MG63 (cell line): ENCODE measurements around the gene CELSR1. TPM values are rescaled to one million over a fixed set of nuclear protein-coding genes. Genes with fewer than 3 reads are reported as not detected.

Experiments used
- DNase-seq: peaks from one replicate; pipeline ENCODE4 v3.0.0-alpha.2; 2020
- H3K27me3 ChIP-seq: fragments of 250-450 bp; sonication (Bioruptor Pico); 2 replicates; pipeline ENCODE4 v1.5.1; 2020; ENCODE audit warnings: mild to moderate bottlenecking, moderate library complexity
- H3K36me3 ChIP-seq: fragments of 250-450 bp; sonication (Bioruptor Pico); 2 replicates; pipeline ENCODE4 v1.5.1; 2020; ENCODE audit warnings: mild to moderate bottlenecking, moderate library complexity
- H3K4me3 ChIP-seq: fragments of 250-450 bp; sonication (Bioruptor Pico); 2 replicates; pipeline ENCODE4 v1.5.1; 2020; ENCODE audit warnings: mild to moderate bottlenecking, moderate library complexity
- H3K9me3 ChIP-seq: fragments of 250-450 bp; sonication (Bioruptor Pico); 2 replicates; pipeline ENCODE4 v1.5.1; 2020; ENCODE audit warnings: mild to moderate bottlenecking, moderate library complexity
- total RNA-seq: library from RNA; depleted of rRNA; stranded (reverse); fragments of >200 nt; shearing (Covaris generic); gene quantifications from 2 replicates; pipeline ENCODE4 v1.2.3, GENCODE V29; 2014; ENCODE audit warnings: low replicate concordance

The CELSR1 gene
- total RNA-seq, 1 experiment from 2014 or later, result 0.59 TPM

DNA sequence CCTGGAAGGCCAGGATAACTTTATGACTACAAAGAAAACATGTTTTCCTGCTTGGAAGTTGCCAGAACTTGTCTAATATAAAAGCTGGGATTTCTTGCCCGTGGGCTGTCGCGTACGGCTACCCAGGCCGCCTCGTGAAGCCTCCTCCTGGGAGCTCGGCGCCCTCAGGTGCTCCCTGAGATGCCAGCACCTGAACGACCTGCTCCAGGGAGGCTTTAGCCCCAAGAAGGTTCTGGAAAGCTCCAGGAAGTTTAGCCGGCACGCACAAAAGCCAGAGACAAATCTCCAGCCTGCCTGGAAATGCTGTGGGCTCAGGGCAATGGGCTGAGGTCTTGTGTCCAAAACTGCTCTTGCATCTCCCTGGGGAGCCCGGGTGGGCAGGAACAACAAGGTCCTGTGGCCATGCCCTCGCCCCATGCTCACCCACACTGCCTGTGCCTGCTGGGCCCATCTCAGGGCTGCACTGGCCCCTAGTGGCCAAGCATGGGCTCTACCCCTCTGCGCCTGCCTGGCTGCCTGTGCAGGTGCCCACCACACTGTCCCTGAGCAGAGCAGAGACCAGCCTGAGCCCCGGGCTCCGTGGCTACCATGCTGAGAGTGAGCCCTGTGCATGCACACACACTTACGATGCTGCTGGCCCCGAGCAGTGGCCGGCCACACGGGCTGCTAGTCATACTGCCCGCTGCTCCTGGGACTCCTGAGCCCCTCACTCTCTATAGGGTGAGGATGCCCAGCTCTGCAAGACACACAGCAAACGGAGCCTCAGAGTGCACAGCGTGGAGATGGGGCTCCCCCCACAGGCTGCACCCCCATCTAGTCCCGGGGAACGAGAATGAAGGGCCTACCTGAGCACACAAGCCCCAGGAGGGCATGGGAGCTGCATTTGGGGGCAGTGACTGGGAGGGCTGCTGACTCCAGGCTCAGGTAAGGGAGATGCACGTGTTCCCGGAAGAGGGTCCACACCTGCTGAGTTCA, 4.9 kb upstream of the CELSR1 start:
- H3K27me3 ChIP-seq, result peaks cover 2% of the 10 kb centered on the region; the same call in 1 of the 2 replicates
- peak; percentile 73 for DNase-seq
- no peaks in the 10 kb centered on the region for H3K36me3 ChIP-seq
- no peak overlapping the region for H3K4me3 ChIP-seq
- H3K9me3 ChIP-seq, result no peaks in the 10 kb centered on the region

DNA sequence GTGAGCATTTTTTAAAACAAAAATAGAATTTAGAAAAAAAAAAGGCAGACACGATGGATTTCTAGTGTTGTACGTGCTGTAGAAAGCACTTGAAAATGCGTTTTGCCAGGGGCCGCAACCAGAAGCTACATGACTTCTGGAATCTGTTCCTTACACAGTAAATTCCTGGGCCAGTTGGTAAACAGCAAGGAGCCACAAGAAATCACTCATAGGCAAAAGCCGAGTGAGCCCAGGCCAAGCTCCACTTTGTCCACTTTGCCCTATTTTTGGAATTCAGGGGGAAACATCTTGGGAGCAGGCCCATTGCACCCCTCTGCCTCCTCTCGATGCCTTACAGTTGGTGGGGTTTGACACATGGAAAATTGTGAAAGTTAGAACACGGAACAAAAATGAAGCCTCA, 4.1 kb upstream of the CELSR1 start:
- H3K36me3 ChIP-seq, result no peaks in the 10 kb centered on the region
- no peak for DNase-seq
- H3K9me3 ChIP-seq, result no peaks in the 10 kb centered on the region

DNA sequence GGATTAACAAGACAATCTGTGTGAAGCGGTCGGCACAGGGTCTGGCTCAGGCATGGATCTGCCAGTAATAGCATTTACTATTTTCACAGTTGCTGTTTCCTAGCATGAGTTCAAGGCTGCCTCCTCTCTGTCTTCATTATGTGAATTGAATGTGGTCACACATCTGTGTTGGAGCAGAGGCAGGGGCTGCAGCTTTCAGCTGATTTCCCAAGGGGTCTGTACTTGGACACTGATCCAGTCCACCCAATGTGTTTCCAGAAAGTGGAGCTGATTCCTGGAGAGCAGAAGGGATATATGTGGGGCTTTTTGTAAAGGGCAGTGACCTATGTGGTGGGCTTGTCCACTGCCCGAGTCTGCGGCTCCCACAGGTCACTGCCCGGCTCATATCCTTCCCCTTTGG, 3.5 kb upstream of the CELSR1 start:
- Histone ChIP-seq H3K36me3 (no peaks in the 10 kb centered on the region), H3K9me3 (no peaks in the 10 kb centered on the region), H3K27me3 (peaks cover 4% of the 10 kb centered on the region; the same call in 1 of the 2 replicates), H3K4me3 (no peak overlapping the region)
- no peak for DNase-seq

More for the DNA sequence above, 4.1 kb upstream of the CELSR1 start:
- Histone ChIP-seq H3K4me3 (no peak overlapping the region), H3K27me3 (peaks cover 2% of the 10 kb centered on the region; the same call in 1 of the 2 replicates)

DNA sequence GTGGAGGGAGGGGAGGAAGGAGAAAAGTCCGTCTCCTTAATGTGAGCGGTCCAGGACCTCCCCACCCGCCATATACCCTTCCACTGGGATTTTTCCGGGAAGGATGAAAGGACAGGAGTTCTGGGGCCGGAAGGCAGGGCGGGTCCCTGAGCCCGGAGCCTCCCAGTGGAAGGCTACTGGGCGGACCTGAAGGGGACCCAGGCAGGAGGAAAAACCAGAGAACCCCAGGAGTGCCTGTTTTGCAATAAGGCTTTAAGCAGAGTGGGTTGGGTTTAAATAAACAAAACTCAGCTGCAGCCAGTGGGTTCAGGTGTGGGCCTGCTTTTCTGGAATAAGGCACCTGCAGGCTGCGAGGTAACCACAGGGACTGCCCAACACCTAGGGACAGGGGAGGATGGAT, 1.7 kb upstream of the CELSR1 start:
- DNase-seq, result no peak
- no peak overlapping the region for H3K4me3 ChIP-seq
- H3K9me3 ChIP-seq, result no peaks in the 10 kb centered on the region
- no peaks in the 10 kb centered on the region for H3K36me3 ChIP-seq
- peaks cover 4% of the 10 kb centered on the region; the same call in 1 of the 2 replicates for H3K27me3 ChIP-seq

DNA sequence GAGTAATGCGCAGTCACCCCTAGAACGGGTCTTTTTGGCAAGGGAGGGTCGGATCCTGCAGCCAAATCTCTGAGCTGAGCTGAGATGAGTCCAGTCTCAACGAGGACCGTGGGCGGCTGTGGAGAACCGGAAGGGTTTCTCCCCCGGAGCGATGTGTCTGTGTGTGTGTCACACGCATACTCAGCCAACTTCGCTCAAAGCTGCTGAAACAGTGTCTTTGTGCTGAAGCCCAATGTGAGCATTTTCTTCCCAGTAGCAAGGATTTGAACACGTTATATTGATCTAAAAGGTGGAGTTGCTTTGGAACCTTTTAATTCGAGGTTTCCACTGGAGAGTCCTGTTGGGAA, 1.4 kb upstream of the CELSR1 start:
- peak; percentile 69 for DNase-seq
- H3K4me3 ChIP-seq, result peak overlapping the region; percentile 34

DNA sequence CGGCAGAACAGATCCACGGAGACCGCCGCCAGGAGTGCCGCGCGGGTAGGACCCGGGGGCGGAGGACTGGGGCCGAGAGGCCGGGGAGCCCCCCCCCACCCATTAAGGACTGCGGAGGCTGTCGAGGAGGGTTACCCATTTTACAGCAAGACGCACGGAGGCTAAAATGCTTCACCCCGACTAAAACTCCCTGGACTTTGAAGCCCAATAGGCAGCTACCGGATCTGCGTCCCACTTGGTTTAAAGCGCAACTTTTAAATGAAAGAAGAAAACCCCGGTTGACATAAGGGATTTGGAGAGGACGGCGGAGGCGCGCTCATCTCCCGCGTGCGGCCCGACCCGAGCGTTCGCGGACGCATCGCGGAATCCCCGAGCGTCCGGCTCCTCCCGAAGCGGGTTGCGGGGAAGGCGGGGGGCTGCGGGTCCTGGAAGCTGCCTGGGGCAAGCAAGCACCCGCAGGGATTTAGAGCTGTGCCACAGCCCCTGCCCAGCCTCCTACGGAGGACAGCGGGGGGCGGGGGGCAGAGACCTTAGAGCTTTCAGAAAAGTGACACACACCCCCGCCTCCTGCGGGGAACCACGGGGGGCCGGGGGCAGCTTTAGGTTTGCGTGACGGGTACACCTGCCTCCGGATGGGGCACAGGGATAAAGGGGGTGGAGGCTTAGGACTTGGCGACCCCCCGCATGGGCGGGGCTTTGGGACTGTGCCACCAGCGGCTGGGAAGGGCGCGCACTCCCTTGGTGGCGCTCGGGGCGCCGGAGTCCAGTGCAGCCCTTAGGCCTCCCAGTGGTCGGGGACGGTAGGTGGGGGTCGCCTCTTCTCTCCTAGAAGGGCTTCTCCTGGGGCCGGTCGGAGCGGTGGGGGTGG, 760 bp upstream of the CELSR1 start:
- Histone ChIP-seq H3K36me3 (no peaks in the 10 kb centered on the region), H3K27me3 (peaks cover 4% of the 10 kb centered on the region; the same call in 1 of the 2 replicates), H3K9me3 (no peaks in the 10 kb centered on the region), H3K4me3 (peak overlapping the region; percentile 34)
- DNase-seq, result no peak

More for the DNA sequence above, 1.4 kb upstream of the CELSR1 start:
- Histone ChIP-seq H3K36me3 (no peaks in the 10 kb centered on the region), H3K27me3 (peaks cover 4% of the 10 kb centered on the region; the same call in 1 of the 2 replicates), H3K9me3 (no peaks in the 10 kb centered on the region)

DNA sequence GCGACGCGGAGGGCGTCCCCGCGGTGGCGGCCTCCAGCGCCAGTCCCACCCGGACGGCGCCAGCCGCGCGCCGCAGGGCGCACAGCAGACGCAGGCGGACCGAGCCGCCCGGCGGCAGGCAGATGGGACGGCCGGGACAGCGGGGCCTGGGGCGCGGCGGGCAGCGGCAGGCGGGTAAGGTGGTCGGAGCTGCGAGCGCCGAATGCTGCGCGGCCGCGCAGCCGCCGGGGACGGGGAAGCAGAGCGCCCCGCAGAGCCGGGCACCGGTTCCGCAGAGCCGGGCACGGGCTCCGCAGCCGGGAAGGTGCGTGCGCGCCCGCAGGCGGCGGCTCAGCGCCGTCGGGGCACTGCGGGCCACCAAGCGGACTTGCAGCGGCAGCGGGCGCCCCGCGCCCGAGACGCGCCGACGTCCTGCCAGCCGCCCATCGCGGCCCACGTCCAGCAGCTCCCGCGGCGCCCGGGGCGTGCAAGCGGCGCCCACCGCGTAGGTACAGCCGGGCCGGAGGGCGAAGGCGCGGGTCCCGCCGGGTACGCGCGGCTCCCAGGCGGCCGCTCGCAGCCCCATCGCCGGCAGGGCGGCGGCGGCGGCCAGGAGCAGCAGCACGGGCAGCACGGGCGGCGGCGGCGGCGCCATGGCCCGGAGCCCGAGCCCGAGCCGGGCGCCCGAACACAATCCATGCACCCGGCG, 739 bp downstream of the CELSR1 start:
- no peak overlapping the region for H3K4me3 ChIP-seq
- H3K9me3 ChIP-seq, result no peaks in the 10 kb centered on the region
- DNase-seq, result no peak
- no peaks in the 10 kb centered on the region for H3K36me3 ChIP-seq
- peaks cover 4% of the 10 kb centered on the region; the same call in 1 of the 2 replicates for H3K27me3 ChIP-seq

DNA sequence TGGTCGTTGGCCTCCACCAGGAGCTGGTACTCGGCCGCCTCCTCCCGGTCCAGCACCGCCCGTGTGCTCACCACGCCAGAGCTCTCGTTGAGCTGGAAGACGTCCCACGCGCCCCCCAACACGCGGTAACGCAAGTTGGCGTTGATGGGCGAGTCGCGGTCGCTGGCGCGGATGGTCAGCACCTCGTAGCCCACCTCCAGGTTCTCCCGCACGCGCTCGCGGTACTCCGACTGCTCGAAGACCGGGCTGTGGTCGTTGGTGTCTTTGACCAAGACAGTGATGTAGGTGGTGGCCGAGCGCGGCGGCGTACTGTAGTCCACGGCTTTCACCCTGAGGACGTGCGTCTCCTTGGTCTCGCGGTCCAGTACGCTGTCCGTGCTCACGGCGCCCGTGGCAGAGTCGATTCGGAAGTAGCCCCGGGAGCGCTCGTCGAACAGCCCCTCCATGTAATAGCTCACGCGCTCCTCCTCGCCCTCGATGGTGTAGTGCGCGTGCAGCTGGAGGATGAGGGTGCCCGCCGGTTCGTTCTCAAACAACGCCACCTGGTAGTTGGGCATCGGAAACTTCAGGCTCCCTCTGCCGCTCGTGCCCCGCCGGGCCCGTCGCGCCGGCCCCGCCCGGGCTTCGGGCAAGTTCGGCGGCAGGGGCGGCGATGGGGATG, 1.4 kb downstream of the CELSR1 start:
- Histone ChIP-seq H3K4me3 (no peak overlapping the region), H3K36me3 (no peaks in the 10 kb centered on the region), H3K27me3 (peaks cover 4% of the 10 kb centered on the region; the same call in 1 of the 2 replicates), H3K9me3 (no peaks in the 10 kb centered on the region)
- no peak for DNase-seq

DNA sequence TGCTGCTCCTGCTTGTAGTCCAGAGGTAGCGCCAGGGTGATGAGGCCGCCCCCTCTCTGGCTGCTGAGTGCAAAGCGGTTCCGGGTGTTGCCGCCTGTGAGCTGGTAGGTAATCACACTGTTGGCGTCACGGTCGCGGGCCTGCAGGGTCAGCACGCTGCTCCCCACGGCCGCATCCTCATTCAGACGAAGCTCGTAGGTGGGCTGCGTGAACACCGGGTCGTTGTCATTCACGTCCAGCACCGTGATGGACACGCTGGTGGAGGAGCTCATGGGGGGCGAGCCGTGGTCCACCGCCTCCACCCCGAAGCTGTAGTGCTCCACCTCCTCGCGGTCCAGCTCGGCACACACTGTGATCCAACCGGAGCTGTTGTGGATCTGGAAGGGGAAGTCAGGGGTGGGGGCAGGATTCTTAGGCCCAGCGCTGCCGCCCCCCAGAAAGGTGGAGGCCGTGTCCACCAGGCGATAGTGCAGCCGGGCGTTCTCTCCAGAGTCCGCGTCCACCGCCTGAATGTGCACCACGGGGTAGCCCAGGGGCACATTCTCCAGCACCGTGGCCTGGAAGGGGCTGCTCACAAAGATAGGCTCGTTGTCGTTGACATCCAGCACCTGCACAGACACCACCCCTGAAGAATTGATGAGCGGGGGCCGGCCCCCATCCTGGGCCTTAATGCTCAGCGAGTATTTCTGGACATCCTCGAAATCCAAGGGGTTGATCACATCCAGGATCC, 2.4 kb downstream of the CELSR1 start:
- Histone ChIP-seq H3K36me3 (no peaks in the 10 kb centered on the region), H3K4me3 (no peak overlapping the region), H3K9me3 (no peaks in the 10 kb centered on the region), H3K27me3 (peaks cover 4% of the 10 kb centered on the region; the same call in 1 of the 2 replicates)
- no peak for DNase-seq

DNA sequence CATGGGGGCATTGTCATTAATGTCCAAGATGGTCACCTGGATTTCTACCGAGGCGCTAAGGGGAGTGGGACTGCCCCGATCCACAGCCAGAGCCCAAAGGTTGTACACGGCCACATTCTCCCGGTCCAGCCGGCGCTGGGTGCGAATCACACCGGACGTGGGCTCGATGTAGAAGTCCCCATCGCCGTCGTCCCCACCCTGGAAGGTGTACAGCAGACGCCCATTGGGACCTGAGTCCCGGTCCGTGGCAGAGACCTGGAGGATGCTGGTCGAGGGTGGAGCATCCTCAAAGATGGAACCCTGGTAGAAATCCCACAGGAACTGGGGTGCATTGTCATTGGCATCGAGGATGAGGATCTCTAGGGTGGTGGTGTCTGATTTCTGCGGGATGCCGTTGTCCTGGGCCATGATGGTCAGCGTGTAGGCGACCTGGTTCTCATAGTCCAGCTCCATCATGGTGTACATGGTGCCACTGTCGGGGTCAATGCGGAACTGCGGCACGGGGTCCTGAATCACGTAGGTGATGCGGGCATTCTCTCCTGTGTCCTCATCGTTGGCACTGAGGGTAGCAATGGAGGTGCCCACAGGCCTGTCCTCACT, 3.1 kb downstream of the CELSR1 start:
- Histone ChIP-seq H3K9me3 (no peaks in the 10 kb centered on the region), H3K4me3 (no peak overlapping the region), H3K36me3 (no peaks in the 10 kb centered on the region), H3K27me3 (peaks cover 4% of the 10 kb centered on the region; the same call in 1 of the 2 replicates)
- DNase-seq, result no peak

DNA sequence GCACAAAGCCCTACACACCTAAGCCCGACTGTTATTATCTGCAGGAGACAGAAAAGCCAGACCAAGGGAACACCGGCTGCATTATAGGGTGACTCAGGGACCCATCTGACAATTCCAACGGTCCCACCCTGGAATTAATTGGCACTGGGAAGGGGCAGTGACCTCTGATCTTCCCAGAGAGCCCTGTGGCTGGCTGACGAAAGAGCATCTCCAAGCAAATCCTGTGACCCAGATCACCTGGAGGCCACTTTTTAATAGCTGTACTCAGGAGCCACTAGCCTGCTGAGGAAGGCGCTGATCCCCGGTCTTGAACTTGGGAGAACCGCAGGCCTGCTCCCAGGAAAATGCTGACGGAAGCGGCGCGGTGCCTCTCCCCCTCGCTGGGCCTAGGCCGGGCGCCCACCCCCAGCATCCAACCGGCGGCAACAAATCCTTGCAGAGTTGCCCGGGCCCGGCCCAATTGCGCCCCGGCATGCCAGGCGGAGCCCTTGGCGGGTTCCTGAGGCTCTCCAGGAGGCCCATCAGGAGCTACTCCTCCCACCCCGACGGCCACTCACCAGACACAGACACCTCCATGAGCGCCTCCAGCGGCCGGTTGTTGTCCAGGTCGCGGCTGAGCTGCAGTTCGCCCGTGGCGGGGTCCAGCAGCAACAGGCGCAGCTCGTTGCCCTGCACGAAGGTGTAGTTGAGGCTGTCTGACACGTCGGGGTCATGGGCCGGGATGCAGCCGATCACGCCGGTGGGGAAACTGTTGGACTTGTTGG, 4.2 kb downstream of the CELSR1 start:
- no peak for DNase-seq
- no peaks in the 10 kb centered on the region for H3K9me3 ChIP-seq
- peaks cover 4% of the 10 kb centered on the region; the same call in 1 of the 2 replicates for H3K27me3 ChIP-seq
- no peak overlapping the region for H3K4me3 ChIP-seq
- no peaks in the 10 kb centered on the region for H3K36me3 ChIP-seq

DNA sequence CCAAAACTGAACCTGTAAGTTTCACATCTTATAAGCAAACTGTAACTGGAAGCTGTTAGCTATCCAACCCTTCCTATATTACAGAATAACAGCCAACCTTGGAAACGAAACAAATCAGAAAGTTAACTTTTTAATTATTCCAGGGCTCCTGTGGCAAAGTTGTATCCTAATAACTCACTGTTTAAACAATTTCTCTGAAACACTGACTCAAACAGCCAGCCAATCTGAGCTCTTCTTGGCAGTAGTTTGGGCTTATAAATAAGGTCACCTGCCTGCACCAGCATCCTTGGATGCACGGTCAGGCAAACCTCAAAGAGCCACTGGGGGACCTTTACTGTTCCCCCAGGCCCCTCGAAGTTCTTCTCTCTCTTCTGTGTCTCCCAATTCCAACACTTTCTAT, 5.0 kb downstream of the CELSR1 start:
- Histone ChIP-seq H3K36me3 (no peaks in the 10 kb centered on the region), H3K9me3 (no peaks in the 10 kb centered on the region), H3K27me3 (peaks cover 2% of the 10 kb centered on the region; the same call in 1 of the 2 replicates), H3K4me3 (no peak overlapping the region)
- no peak for DNase-seq

DNA sequence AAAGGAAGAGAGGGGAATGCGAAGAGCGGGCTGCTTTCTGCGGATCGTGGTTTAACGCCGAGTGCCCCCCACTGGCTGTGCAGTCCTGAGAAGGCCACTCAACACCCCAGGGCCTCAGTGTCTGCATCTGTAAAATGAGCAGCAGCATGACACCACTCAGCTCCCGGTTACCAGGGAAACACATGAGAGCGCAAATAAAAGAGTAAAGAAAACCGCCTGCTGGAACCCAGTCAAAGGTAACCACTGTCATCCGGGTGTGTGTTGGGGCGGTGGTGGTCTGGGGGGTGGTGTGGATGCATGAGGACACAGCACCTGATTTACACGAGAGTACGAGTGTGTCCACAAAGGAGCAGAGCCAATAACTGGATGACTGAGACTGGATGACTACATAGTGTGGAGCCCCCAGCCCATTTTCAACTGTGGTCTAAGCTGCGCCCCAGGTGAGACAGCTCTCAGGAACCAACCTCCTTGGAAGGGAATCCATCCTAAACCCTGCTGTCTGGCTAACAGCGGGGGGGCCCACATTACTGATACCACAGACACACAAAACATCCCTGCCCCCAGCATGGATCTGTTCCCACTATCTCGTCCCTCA, 5.7 kb downstream of the CELSR1 start:
- Histone ChIP-seq H3K4me3 (no peak overlapping the region), H3K27me3 (peaks cover 2% of the 10 kb centered on the region; the same call in 1 of the 2 replicates), H3K9me3 (no peaks in the 10 kb centered on the region), H3K36me3 (no peaks in the 10 kb centered on the region)
- DNase-seq, result no peak

DNA sequence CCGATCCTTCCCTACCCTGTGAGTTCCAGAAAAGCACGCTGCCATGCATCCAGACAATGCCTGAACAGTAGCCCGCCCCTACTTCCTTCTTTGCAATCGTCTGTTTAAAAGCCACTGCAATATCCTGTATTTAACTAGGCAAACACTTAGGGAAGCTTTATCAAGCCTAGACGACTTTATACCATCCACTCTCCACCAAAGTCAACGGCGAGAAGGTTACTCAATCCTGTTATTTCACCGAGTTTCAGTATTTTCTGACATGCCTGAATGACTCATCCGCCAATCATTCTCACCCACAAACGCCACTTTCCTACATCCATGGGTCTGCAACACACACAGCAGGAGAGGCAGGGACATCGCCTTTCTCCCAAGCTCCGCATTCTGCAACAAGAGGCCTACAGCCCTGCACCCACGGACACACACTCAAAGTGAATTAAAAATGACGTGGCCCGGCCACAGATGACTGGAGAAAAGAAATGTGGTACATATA, 9.3 kb downstream of the CELSR1 start:
- Histone ChIP-seq H3K4me3 (no peak overlapping the region), H3K36me3 (no peaks in the 10 kb centered on the region), H3K9me3 (no peaks in the 10 kb centered on the region), H3K27me3 (no peaks in the 10 kb centered on the region)
- peak; percentile 38 for DNase-seq
